HepG2 (cell line): ENCODE measurements around the gene CIITA. TPM values are rescaled to one million over a fixed set of nuclear protein-coding genes. Genes with fewer than 3 reads are reported as not detected.

ENCODE experiments used
- ATAC-seq: fragments of 200-7000 bp; cut with Tn5 transposase; 3 replicates; pipeline ENCODE4 v1.9.1; 2020; ENCODE audit warnings: mild to moderate bottlenecking, moderate library complexity
- BruUV-seq: library from RNA; stranded (reverse); fragments of 400-500 nt; replicated peaks from 2 replicates; lab custom pipeline; 2021; lab: Mats Ljungman, UMichigan
- CTCF ChIA-PET: fragments of 300-600 bp; formaldehyde crosslinking; extraction: SDS; loops from one replicate; lab custom pipeline; 2021; ENCODE audit warnings: low total read pairs, inconsistent platforms, low intra/inter-chr PET ratio; lab: Yijun Ruan, JAX
- POLR2A ChIA-PET: fragments of 350-600 bp; sonication (Branson Sonifier 250); formaldehyde crosslinking; loops from one replicate; lab custom pipeline; 2020; ENCODE audit warnings: antibody characterized with exemption, inconsistent platforms; lab: Yijun Ruan, JAX
- DNase-seq: peaks from one replicate; pipeline ENCODE4 v3.0.0-alpha.2; 2015; ENCODE audit warnings: low spot score
- FAIRE-seq: peaks from 3 replicates; lab custom pipeline; 2011; peaks lifted over from hg19 to GRCh38; lab: Jason Lieb, UNC
- H2AFZ ChIP-seq: one replicate; pipeline ENCODE4 v1.6.1; 2011; ENCODE audit warnings: low read length, inconsistent platforms
- H3K27ac ChIP-seq: fragments of 300-600 bp; 3 replicates; pipeline ENCODE4 v1.8.0; 2011; ENCODE audit warnings: mixed run types, mild to moderate bottlenecking, mixed read lengths, low read length, inconsistent platforms; ENCODE audit not compliant: insufficient read depth; ENCODE audit errors: extremely low read length
- H3K27me3 ChIP-seq, 2 experiments: fragments of 200-600 bp in 1 of 2; 2 replicates in 1 of 2; 3 replicates in 1 of 2; pipeline versions ENCODE4 v1.6.0 to v1.8.0; 2011; ENCODE audit warnings: low read length in 2 of 2, mild to moderate bottlenecking in 2 of 2, moderate library complexity in 2 of 2, inconsistent platforms in 1 of 2; ENCODE audit not compliant: insufficient read depth in 2 of 2, control insufficient read depth in 1 of 2
- H3K36me3 ChIP-seq, 2 experiments: fragments of 200-600 bp in 1 of 2; replicated peaks in 1 of 2; 2 replicates in 1 of 2; 3 replicates in 1 of 2; pipeline versions ENCODE4 v1.5.1 to v1.8.0; 2011; ENCODE audit warnings: low read length in 2 of 2, inconsistent platforms in 1 of 2; ENCODE audit not compliant: insufficient read depth in 2 of 2, control insufficient read depth in 1 of 2
- H3K4me1 ChIP-seq: 2 replicates; pipeline ENCODE4 v1.5.1; 2012; ENCODE audit warnings: low read length, inconsistent platforms; ENCODE audit not compliant: insufficient read depth
- H3K4me2 ChIP-seq: 2 replicates; pipeline ENCODE4 v1.6.0; 2011; ENCODE audit warnings: low read depth, low read length, inconsistent platforms
- H3K4me3 ChIP-seq, 3 experiments: fragments of 200-600 bp in 1 of 3; sonication (generic), shearing (Covaris generic) in 1 of 3; replicated peaks in 1 of 3; 2 replicates each; pipeline ENCODE4 v1.5.1; 2011 to 2016; ENCODE audit warnings: low read length in 3 of 3, inconsistent platforms in 2 of 3, low read depth in 2 of 3, mild to moderate bottlenecking in 2 of 3, control low read depth in 1 of 3, mixed read lengths in 1 of 3; ENCODE audit not compliant: insufficient read depth in 1 of 3
- H3K79me2 ChIP-seq: one replicate; pipeline ENCODE4 v1.6.1; 2011; ENCODE audit warnings: low read length, inconsistent platforms; ENCODE audit not compliant: insufficient read depth
- H3K9ac ChIP-seq: 2 replicates; pipeline ENCODE4 v1.6.0; 2011; ENCODE audit warnings: mild to moderate bottlenecking, low read depth, low read length, inconsistent platforms; ENCODE audit not compliant: insufficient read depth
- H3K9me3 ChIP-seq: 2 replicates; pipeline ENCODE4 v1.5.1; 2012; ENCODE audit warnings: mild to moderate bottlenecking, low read length
- H4K20me1 ChIP-seq: 2 replicates; pipeline ENCODE4 v1.6.0; 2011; ENCODE audit warnings: inconsistent platforms, mild to moderate bottlenecking, low read length, moderate library complexity; ENCODE audit not compliant: insufficient read depth
- ATF6 ChIP-seq: sonication (generic); formaldehyde crosslinking; conservative IDR thresholded peaks from 2 replicates; pipeline ENCODE4 v1.4.0; 2020; ENCODE audit warnings: missing genetic modification reagents
- HDAC6 ChIP-seq: fragments of 200-600 bp; sonication (generic); IDR thresholded peaks from 2 replicates; pipeline ENCODE4 v1.7.0; 2017; ENCODE audit warnings: mild to moderate bottlenecking, antibody characterized with exemption, low read length, low read depth
- JUNB ChIP-seq: sonication (generic); formaldehyde crosslinking; IDR thresholded peaks from 2 replicates; pipeline ENCODE4 v1.8.0; 2022; ENCODE audit warnings: missing genetic modification reagents, mild to moderate bottlenecking, borderline replicate concordance
- NCOR1 ChIP-seq: fragments of 200-600 bp; sonication (generic); IDR thresholded peaks from 2 replicates; pipeline ENCODE4 v1.7.0; 2017; ENCODE audit warnings: antibody characterized with exemption, low read length, borderline replicate concordance
- NPAS2 ChIP-seq: sonication (generic); formaldehyde crosslinking; IDR thresholded peaks from 2 replicates; pipeline ENCODE4 v1.8.0; 2022; ENCODE audit warnings: mild to moderate bottlenecking, missing genetic modification reagents, borderline replicate concordance
- RARA ChIP-seq: IDR thresholded peaks from 2 replicates; pipeline ENCODE4 v1.6.1; 2016; ENCODE audit warnings: missing genetic modification reagents, missing compliant biosample characterization
- ZNF160 ChIP-seq: sonication (generic); formaldehyde crosslinking; IDR thresholded peaks from 2 replicates; pipeline ENCODE4 v1.8.0; 2022; ENCODE audit warnings: mild to moderate bottlenecking, inconsistent platforms, missing genetic modification reagents
- ZNF770 ChIP-seq: sonication (generic); formaldehyde crosslinking; IDR thresholded peaks from 2 replicates; pipeline ENCODE4 v1.5.0; 2020; ENCODE audit warnings: mild to moderate bottlenecking, missing genetic modification reagents
- WGBS: methylation state at CpG from one replicate; pipeline ENCODE4 v1.1.6; 2017; ENCODE audit warnings: low lambda C conversion rate; 5-methylcytosine and 5-hydroxymethylcytosine counted together
- in situ Hi-C: cut with HindIII; loops from 2 replicates; pipeline ENCODE4 v1.10.0; 2017; ENCODE audit warnings: low pct_unique_long_range_greater_than_20kb; ENCODE audit not compliant: extremely low pct_ligation_motif_present
- intact Hi-C: fragments of 100-400 bp; cut with micrococcal nuclease; formaldehyde crosslinking; loops from one replicate; pipeline ENCODE4 v1.10.0; 2022; ENCODE audit not compliant: unreplicated experiment
- polyA plus RNA-seq, 8 experiments: library from polyadenylated mRNA; depleted of rRNA in 3 of 8; stranded (reverse) in 7 of 8; unstranded in 1 of 8; fragments of >200 nt; fragmentation: Illumina TruSeq in 4 of 8; extraction: Trizol in 4 of 8; gene quantifications; 2 replicates each; pipeline versions ENCODE4 v1.2.1 to v1.2.3, GENCODE V29; 2011 to 2016; ENCODE audit warnings: low read depth in 4 of 8, missing spikeins in 1 of 8, mixed read lengths in 1 of 8; ENCODE audit not compliant: insufficient read depth in 1 of 8
- total RNA-seq, 5 experiments: library from RNA; depleted of rRNA; stranded (reverse); fragments of >200 nt; fragmentation: Illumina TruSeq; extraction: Trizol; gene quantifications; 2 replicates each; pipeline ENCODE4 v1.2.3, GENCODE V29; 2016; ENCODE audit warnings: low read depth in 1 of 5

CIITA gene
- total and polyA plus RNA-seq, 2 of the 13 experiments (the other 11 are each of a cell fraction or from before 2014, with no cell fraction given): 0.08 to 0.09 TPM

GRCh38 chr16:10852286-10852685 is 24.7 kb upstream of the CIITA start (continued):
- no peak for TF ChIP-seq ATF6 (CRISPR knock-in tag)

- Histone ChIP-seq H3K4me1 (peaks cover 11% of the 10 kb centered on the region; the same call in 1 of the 2 replicates), H3K9ac (no peak overlapping the region), H3K79me2 (no peaks in the 10 kb centered on the region), H3K36me3 (no peaks in the 10 kb centered on the region), H3K4me2 (no peak overlapping the region), H3K27ac (no peak overlapping the region), H3K27me3 (no peaks in the 10 kb centered on the region), H4K20me1 (no peaks in the 10 kb centered on the region), H3K4me3 (no peak overlapping the region), H3K9me3 (no peaks in the 10 kb centered on the region), H2AFZ (no peak overlapping the region)
- ATAC-seq: no peak
- no peak for DNase-seq
- intact Hi-C loops: no loop called here
- ChIA-PET POLR2A (no interaction called here), CTCF (no interaction called here)
- 59% methylated on average over 5 of the region's 5 CpGs for WGBS
- in situ Hi-C loops: no loop called here
- no TSS peak for BruUV-seq
- no peak for TF ChIP-seq NPAS2
- TF ChIP-seq JUNB: no peak
- no peak for TF ChIP-seq HDAC6
- no peak for TF ChIP-seq ZNF160
- TF ChIP-seq RARA (CRISPR knock-in tag): no peak
- no peak for TF ChIP-seq ZNF770 (CRISPR knock-in tag)
- no peak for TF ChIP-seq NCOR1
- FAIRE-seq: no peak
Observed at GRCh38 chr16:10852948-10853347, 24.1 kb upstream of the CIITA start.
